IMR-90 (cell line): ENCODE measurements around the gene MCRIP2. TPM values are rescaled to one million over a fixed set of nuclear protein-coding genes. Genes with fewer than 3 reads are reported as not detected.

Source experiments
- CHD1 ChIP-seq: IDR thresholded peaks from 2 replicates; pipeline ENCODE4 v1.6.1; 2012; ENCODE audit warnings: low read depth, low read length, improper control_type of control experiment
- MAZ ChIP-seq: IDR thresholded peaks from 2 replicates; pipeline ENCODE4 v1.6.1; 2012; ENCODE audit warnings: low read depth, mild to moderate bottlenecking, low read length, improper control_type of control experiment, moderate library complexity, borderline replicate concordance
- SMC3 ChIP-seq: fragments of 150-350 bp; IDR thresholded peaks from 2 replicates; pipeline ENCODE4 v1.6.1; 2016; ENCODE audit warnings: low read depth, mild to moderate bottlenecking, antibody characterized with exemption, low read length, moderate library complexity
- polyA plus RNA-seq, 3 experiments: library from polyadenylated mRNA; depleted of rRNA; stranded (reverse); fragments of >200 nt; gene quantifications; 2 replicates each; pipeline ENCODE4 v1.2.3, GENCODE V29; 2012; ENCODE audit warnings: low replicate concordance in 1 of 3
- total RNA-seq: library from RNA; depleted of rRNA; stranded (reverse); fragments of >200 nt; gene quantifications from 2 replicates; pipeline ENCODE4 v1.2.3, GENCODE V29; 2012

Gene MCRIP2
- total and polyA plus RNA-seq, 2 of the 4 experiments (the other 2 are of a cell fraction), result 6.3 to 19.6 TPM

DNA sequence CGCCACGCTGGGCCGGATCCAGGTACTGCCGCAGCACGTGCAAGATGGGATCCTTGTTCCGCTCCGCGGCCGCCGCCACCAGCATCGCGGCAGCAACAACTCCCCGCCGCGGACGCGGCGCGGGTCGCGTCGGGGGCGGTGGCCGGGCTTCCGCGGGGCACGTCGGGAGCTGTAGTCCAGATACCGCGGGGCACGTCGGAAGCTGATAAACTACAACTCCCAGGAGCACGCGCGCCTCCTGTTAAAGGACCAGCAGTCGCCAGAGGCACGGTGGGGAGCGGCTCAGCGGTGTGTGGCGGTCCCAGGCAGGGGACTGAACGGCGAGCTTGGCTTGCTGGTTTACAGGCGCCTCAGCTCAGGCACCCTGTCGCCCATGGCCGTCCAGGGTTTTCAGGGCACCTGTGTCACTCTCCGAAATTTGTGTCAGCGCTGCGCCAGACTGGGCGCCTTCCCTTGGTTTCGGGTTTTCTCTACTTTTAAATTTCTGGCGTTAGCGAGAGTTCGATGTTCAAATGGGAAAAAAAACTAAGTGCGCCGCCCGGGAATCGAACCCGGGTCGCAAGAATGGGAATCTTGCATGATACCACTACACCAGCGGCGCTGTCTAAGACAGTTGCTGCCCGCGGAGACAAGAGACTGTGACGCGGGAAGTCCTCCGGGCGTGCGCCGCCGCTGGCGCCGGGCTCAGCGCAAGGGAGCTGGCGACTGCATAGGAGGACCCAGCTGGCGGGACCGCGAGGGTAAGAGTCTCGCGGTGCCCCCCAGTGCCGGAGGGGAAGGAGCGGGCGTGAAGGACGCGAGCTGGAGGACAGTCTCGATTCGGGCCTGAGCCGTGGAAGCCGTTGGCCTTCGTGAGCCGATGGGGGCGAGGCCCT, 5.2 kb upstream of the MCRIP2 start, which contains the start of gene METTL26 (continued):
- TF ChIP-seq MAZ, result peak; percentile 69
- TF ChIP-seq CHD1, result no peak
- TF ChIP-seq SMC3, result no peak; the same call in 1 of the 2 replicates
